Activated B cell treated with CpG ODN at 0.5 μM for 24 hours (primary cell): ENCODE data around the gene GRIN1. TPM values are rescaled to one million over a fixed set of nuclear protein-coding genes. Genes with fewer than 3 reads are reported as not detected.

Experiments
- ATAC-seq: fragments of 200-7000 bp; cut with Tn5 transposase; one replicate; pipeline ENCODE4 v1.10.0; 2021; ENCODE audit warnings: low read depth, mild to moderate bottlenecking, moderate library complexity
- CTCF ChIA-PET: fragments of 350-600 bp; sonication (Branson Sonifier 250); formaldehyde crosslinking; loops from one replicate; lab custom pipeline; 2021; ENCODE audit warnings: antibody characterized with exemption; lab: Charles Lee
- POLR2A ChIA-PET: fragments of 350-600 bp; sonication (Branson Sonifier 250); formaldehyde crosslinking; loops from one replicate; lab custom pipeline; 2021; ENCODE audit warnings: antibody characterized with exemption; lab: Charles Lee
- DNase-seq: peaks from one replicate; pipeline ENCODE4 v3.0.0; 2022
- H3K27ac Mint-ChIP-seq: one replicate; pipeline ENCODE4 v1.8.0; 2020; ENCODE audit warnings: mixed read lengths
- H3K27me3 Mint-ChIP-seq: one replicate; pipeline ENCODE4 v1.8.0; 2021; ENCODE audit warnings: mixed read lengths
- H3K36me3 Mint-ChIP-seq: one replicate; pipeline ENCODE4 v1.8.0; 2021; ENCODE audit warnings: low read depth, mixed read lengths
- H3K4me1 Mint-ChIP-seq: one replicate; pipeline ENCODE4 v1.8.0; 2021; ENCODE audit warnings: mixed read lengths
- H3K4me3 Mint-ChIP-seq: one replicate; pipeline ENCODE4 v1.8.0; 2020; ENCODE audit warnings: mild to moderate bottlenecking, mixed read lengths
- H3K9me3 Mint-ChIP-seq: one replicate; pipeline ENCODE4 v1.8.0; 2020; ENCODE audit warnings: mixed read lengths
- intact Hi-C: fragments of 100-400 bp; cut with micrococcal nuclease; formaldehyde crosslinking; loops from one replicate; pipeline ENCODE4 v1.15.1; 2024
- total RNA-seq: library from RNA; stranded (reverse); gene quantifications from 2 replicates; pipeline ENCODE4 v1.2.3, GENCODE V29; 2022
- TF ChIP-seq, protein P1 (sequence below): fragments of 200-600 bp; IDR thresholded peaks from one replicate; pipeline ENCODE4 v1.8.0; 2022; ENCODE audit warnings: antibody characterized with exemption, mild to moderate bottlenecking

GRIN1 gene
- total RNA-seq, 1 donor from 2014 or later = 0.22 TPM

- DNase-seq (no peak), ATAC-seq (no peak)
- peaks cover 11% of the 10 kb centered on the region for H3K27me3 Mint-ChIP-seq
- intact Hi-C loops = no loop called here
- H3K36me3 Mint-ChIP-seq = no peaks in the 10 kb centered on the region
- H3K4me3 Mint-ChIP-seq = no peak overlapping the region
- ChIA-PET CTCF (no interaction called here), POLR2A (interaction anchor here (0.8 kb wide), 1 partner anchor 70 kb away, joined by 3 read pairs; the partner anchor contains the start of gene TUBB4B)
- H3K4me1 Mint-ChIP-seq = peaks cover 8% of the 10 kb centered on the region
- H3K9me3 Mint-ChIP-seq = no peaks in the 10 kb centered on the region
- TF ChIP-seq, protein P1, sequence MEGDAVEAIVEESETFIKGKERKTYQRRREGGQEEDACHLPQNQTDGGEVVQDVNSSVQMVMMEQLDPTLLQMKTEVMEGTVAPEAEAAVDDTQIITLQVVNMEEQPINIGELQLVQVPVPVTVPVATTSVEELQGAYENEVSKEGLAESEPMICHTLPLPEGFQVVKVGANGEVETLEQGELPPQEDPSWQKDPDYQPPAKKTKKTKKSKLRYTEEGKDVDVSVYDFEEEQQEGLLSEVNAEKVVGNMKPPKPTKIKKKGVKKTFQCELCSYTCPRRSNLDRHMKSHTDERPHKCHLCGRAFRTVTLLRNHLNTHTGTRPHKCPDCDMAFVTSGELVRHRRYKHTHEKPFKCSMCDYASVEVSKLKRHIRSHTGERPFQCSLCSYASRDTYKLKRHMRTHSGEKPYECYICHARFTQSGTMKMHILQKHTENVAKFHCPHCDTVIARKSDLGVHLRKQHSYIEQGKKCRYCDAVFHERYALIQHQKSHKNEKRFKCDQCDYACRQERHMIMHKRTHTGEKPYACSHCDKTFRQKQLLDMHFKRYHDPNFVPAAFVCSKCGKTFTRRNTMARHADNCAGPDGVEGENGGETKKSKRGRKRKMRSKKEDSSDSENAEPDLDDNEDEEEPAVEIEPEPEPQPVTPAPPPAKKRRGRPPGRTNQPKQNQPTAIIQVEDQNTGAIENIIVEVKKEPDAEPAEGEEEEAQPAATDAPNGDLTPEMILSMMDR = no peak
- H3K27ac Mint-ChIP-seq = no peak overlapping the region
Measured at GRCh38 chr9:137170486-137171148, 31.7 kb downstream of the GRIN1 start.

- Mint-ChIP-seq H3K4me1 (peaks cover 8% of the 10 kb centered on the region), H3K27me3 (peaks cover 11% of the 10 kb centered on the region), H3K4me3 (no peak overlapping the region), H3K36me3 (no peaks in the 10 kb centered on the region), H3K9me3 (no peaks in the 10 kb centered on the region), H3K27ac (no peak overlapping the region)
- DNase-seq (no peak), ATAC-seq (no peak)
- TF ChIP-seq, protein P1 = no peak
- POLR2A ChIA-PET = interaction anchor here (0.6 to 0.8 kb wide), 3 partner anchors 47 to 70 kb away, joined by 3 to 7 read pairs (median 3); partner anchors contain the start of gene TUBB4B
- CTCF ChIA-PET = no interaction called here
- intact Hi-C loops = no loop called here
Measured at GRCh38 chr9:137171149-137171900, 32.4 kb downstream of the GRIN1 start.

DNA sequence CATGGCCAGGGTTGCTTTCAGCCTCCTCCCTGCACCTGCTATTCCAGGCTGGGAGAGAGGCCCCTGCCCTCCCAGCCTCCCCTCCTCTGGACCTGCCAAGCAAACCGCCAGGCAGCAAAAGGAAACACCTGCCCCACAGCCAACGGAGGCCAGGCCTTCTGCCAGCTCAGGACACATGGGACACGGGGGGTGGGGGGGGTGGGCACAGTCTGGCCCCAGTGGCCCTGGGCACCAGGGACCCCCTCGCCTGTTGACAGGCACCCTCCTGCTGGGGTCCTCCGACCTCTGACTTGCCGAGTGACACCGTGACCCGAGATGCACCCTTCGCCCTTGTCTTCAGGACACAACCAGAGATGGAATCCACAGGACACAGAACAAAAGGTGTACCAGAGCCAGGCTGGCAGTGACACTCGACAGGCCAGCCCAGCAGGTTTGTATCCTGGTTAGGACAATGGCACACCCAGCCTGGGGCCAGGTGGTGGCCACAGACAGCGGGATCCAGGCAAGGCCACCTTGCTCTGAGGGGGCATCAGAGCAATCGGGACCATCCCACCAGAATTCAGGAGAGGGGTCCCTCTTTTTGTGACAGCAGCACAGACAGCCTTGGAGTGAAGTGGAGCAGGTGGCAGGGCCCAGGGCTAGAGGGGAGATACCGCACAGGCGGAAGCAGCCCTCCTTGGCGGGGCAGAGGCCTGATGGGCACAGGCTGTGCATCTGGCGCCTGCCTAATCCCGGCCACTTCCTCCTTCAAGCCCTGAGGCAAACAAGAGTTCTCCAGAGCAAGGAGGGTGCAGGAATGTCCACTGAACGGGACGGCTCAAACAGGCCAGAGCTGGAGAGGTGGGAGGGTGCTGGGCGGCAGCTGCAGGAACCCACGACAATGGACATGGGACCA lies 34.2 kb downstream of the GRIN1 start:
- ATAC-seq (no peak), DNase-seq (no peak)
- intact Hi-C loops = no loop called here
- H3K27ac Mint-ChIP-seq = no peak overlapping the region
- POLR2A ChIA-PET = interaction anchor here (1.0 kb wide), 1 partner anchor 44 kb away, joined by 3 read pairs; no protein-coding TSS in a partner anchor
- CTCF ChIA-PET = no interaction called here
- H3K36me3 Mint-ChIP-seq = peaks cover 11% of the 10 kb centered on the region
- peaks cover 4% of the 10 kb centered on the region for H3K4me1 Mint-ChIP-seq
- H3K4me3 Mint-ChIP-seq = no peak overlapping the region
- TF ChIP-seq, protein P1 = no peak
- no peaks in the 10 kb centered on the region for H3K9me3 Mint-ChIP-seq
- H3K27me3 Mint-ChIP-seq = peaks cover 6% of the 10 kb centered on the region

DNA sequence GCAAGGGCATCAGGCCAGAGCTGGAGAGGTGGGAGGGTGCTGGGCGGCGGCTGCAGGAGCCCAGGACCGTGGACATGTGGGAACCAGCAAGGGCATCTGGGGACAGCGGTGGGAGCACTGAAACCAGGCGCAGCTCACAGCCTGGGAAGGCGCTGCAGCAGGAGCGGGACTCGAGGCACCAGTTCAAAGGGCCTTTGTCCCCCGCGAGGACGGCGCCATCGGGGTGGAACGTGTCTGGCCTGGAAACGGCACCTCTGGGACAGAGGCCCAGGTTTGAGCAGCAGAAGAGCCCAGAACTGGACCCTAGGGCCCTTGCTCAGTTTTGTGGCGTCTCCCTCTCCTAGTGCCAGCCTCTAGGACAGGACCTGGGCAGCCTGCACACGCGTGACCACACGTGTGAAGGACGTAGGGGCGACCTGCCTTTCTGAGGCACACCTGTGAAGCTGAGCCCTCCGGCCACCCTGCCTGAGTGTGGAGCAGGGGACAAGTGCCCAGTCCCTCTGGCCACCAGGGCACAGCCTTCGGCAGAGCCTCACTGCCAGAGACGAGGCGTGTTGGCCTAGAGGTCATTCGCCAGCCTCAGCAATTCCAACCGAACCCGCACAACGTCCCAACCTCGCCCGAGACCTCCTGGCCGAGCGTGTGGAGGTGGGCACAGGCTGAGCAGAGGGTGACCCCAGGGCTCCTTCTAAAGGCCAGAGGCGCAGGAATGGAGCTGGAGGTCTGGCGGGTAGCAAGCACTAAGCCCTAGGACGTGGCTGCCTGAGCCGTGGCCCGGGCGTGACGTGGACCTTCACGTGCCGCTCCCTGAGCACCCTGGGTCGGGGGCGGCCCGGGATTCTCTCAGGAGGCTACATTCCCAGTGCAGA lies 35.1 kb downstream of the GRIN1 start:
- Mint-ChIP-seq H3K4me1 (no peaks in the 10 kb centered on the region), H3K27ac (no peak overlapping the region), H3K27me3 (peaks cover 6% of the 10 kb centered on the region), H3K4me3 (no peak overlapping the region), H3K36me3 (peaks cover 17% of the 10 kb centered on the region), H3K9me3 (no peaks in the 10 kb centered on the region)
- ChIA-PET CTCF (no interaction called here), POLR2A (no interaction called here)
- intact Hi-C loops = no loop called here
- TF ChIP-seq, protein P1 = no peak
- ATAC-seq (no peak), DNase-seq (no peak)
